ENCODE results near the gene HIC1. TPM values are rescaled to one million over a fixed set of nuclear protein-coding genes. Genes with fewer than 3 reads are reported as not detected.

HIC1 gene
- total and polyA plus RNA-seq, 2 of the 4 experiments (the other 2 are of a cell fraction) = 10.4 to 23.0 TPM

DNA sequence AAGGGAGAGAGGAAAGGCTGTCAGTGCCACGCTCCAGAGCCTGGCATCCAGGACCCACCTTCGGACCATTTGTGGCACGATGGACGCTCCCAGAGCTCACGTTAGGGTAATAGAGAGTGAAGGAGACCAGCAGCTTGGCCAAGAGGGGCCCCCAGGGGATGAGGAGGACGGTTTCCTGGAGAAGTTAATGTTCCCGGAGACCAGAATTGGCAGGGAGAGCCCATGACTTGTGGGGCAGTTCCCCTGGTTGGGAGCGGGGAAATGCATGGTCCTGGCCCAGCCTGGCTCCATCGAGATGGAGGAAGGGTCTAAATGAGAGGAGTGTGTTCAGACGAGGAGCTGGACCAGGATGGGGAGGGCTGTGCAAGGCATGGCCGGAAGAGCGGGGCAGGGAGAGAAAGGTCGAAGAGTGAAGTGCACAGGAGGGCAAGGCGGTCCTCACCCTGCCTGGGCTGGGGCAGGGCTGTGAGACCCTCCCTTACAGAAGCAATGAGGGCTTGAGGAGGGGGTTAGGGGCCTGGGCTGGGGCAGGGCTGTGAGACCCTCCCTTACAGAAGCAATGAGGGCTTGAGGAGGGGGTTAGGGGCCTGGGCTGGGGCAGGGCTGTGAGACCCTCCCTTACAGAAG lies 2.9 kb upstream of the HIC1 start:
- dilution Hi-C loops (cut with HindIII; ENCODE audit: low sequenced_read_pairs, unreplicated experiment) = no loop called here

More for the DNA sequence above, 2.9 kb upstream of the HIC1 start:
- Histone ChIP-seq H4K8ac (ENCODE audit: low read depth in 2 of 2, low read length in 2 of 2) (no peak overlapping the region), H4K20me1 (ENCODE audit: insufficient read depth, low read length) (peaks cover 20% of the 10 kb centered on the region), H4K91ac (ENCODE audit: insufficient read depth, low read depth, low read length) (no peak overlapping the region), H3K23ac (ENCODE audit: low read depth, low read length) (0 out of 2 replicates have a peak overlapping the region, but pooled peaks have one; percentile 4), H2BK15ac (ENCODE audit: low read depth, low read length) (no peak overlapping the region), H2BK120ac (ENCODE audit: low read depth, low read length) (0 out of 2 replicates have a peak overlapping the region, but pooled peaks have one; percentile 15), H3K18ac (ENCODE audit: low read depth, low read length) (no peak overlapping the region), H2AK9ac (replicated peaks; ENCODE audit: low read depth, low read length, poor library complexity) (no peak overlapping the region), H3K27me3 (ENCODE audit: control insufficient read depth, insufficient read depth, low read length) (no peaks in the 10 kb centered on the region), H3K9me1 (ENCODE audit: insufficient read depth, low read length) (no peaks in the 10 kb centered on the region), H3K4me2 (ENCODE audit: low read depth, low read length) (no peak overlapping the region), H2AFZ (replicated peaks; ENCODE audit: low read length, poor library complexity) (peak overlapping the region; percentile 51), H3K4ac (ENCODE audit: low read depth, low read length) (no peak overlapping the region), H3K9me3 (ENCODE audit: control insufficient read depth, insufficient read depth, low read length) (no peaks in the 10 kb centered on the region), H3K36me3 (ENCODE audit: control insufficient read depth, insufficient read depth, low read length) (peaks cover 4% of the 10 kb centered on the region), H3K56ac (ENCODE audit: extremely low read depth, insufficient read depth, low read length) (no peak overlapping the region), H3K14ac (replicated peaks; ENCODE audit: low read depth, low read length) (no peak overlapping the region), H2AK5ac (ENCODE audit: low read depth, low read length) (peak overlapping the region; percentile 24; the same call in 1 of the 2 replicates), H3K27ac (ENCODE audit: insufficient read depth, low read length) (no peak overlapping the region), H2BK20ac (ENCODE audit: low read depth, low read length) (no peak overlapping the region), H3K4me3 (ENCODE audit: insufficient read depth, low read depth, low read length) (no peak overlapping the region), H3K4me1 (ENCODE audit: control insufficient read depth, insufficient read depth, low read length) (peaks cover 11% of the 10 kb centered on the region), H3K9ac (ENCODE audit: low read depth, low read length) (no peak overlapping the region), H2BK5ac (ENCODE audit: low read depth, low read length, poor library complexity, severe bottlenecking) (no peak overlapping the region), H3K79me1 (ENCODE audit: low read depth in 1 of 2, low read length in 2 of 2) (peaks cover 0 to 14% of the 10 kb centered on the region in 2 experiments; a peak in 2 of 4 replicates), H4K5ac (ENCODE audit: low read depth, low read length) (no peak overlapping the region)
- in situ Hi-C loops (cut with MboI; ENCODE audit: low sequenced_read_pairs) = no loop called here
- ChIA-PET CTCF (no interaction called here), POLR2A (ENCODE audit: unreplicated experiment) (no interaction called here)
- intact Hi-C loops (cut with micrococcal nuclease) = loop anchor here (5.0 kb wide), 2 partner anchors 285 to 300 kb away; partner anchors contain the start of genes SGSM2 and TSR1
- WGBS, 2 experiments (ENCODE audit: extremely low coverage in 2 of 2, insufficient read length in 1 of 2) = 75% methylated on average over 2 of the region's 14 CpGs; no CpG with 5 or more reads in 1 of the 2 experiments
- ATAC-seq (ENCODE audit: low read depth) (no peak), DNase-seq (no peak)
- no TSS peak for BruUV-seq (replicated peaks)
- TF ChIP-seq CTCF (conservative IDR thresholded peaks at IDR 0.05; ENCODE audit: low read depth, low read length) (no peak), MXI1 (IDR thresholded peaks at IDR 0.05; ENCODE audit: borderline replicate concordance, low read depth, low read length) (no peak), POLR2A (IDR thresholded peaks at IDR 0.05; ENCODE audit: low read depth, low read length) (no peak), BHLHE40 (IDR thresholded peaks at IDR 0.05; ENCODE audit: low read depth, low read length) (no peak), MAZ (IDR thresholded peaks at IDR 0.05; ENCODE audit: borderline replicate concordance, low read depth, low read length) (no peak), MAFK (IDR thresholded peaks at IDR 0.05; ENCODE audit: low read depth, low read length) (no peak), SMC3 (IDR thresholded peaks at IDR 0.05; ENCODE audit: low read depth, low read length) (no peak), RCOR1 (IDR thresholded peaks at IDR 0.05; ENCODE audit: insufficient replicate concordance, low read length) (no peak), NFE2L2 (IDR thresholded peaks at IDR 0.05; ENCODE audit: low read depth, low read length) (no peak)
